Testis (tissue), 3 donors: ENCODE data around the gene ACACB. TPM values are rescaled to one million over a fixed set of nuclear protein-coding genes. Genes with fewer than 3 reads are reported as not detected.

Experiments used
- DNase-seq: peaks from one replicate; pipeline ENCODE4 v3.0.0-alpha.2; 2019
- H3K27ac ChIP-seq, 2 donors: fragments of 200-600 bp; sonication (generic); one replicate each; pipeline ENCODE4 v1.5.1; 2019
- H3K27me3 ChIP-seq: fragments of 200-600 bp; sonication (generic); one replicate; pipeline ENCODE4 v1.5.1; 2019
- H3K36me3 ChIP-seq: fragments of 200-600 bp; sonication (generic); one replicate; pipeline ENCODE4 v1.5.1; 2017; ENCODE audit warnings: low read depth; ENCODE audit errors: missing control alignments
- H3K4me1 ChIP-seq: fragments of 200-600 bp; sonication (generic); one replicate; pipeline ENCODE4 v1.5.1; 2019
- H3K4me3 ChIP-seq, 2 donors: fragments of 200-600 bp; sonication (generic); one replicate each; pipeline ENCODE4 v1.5.1; 2017 to 2019
- H3K9me3 ChIP-seq: fragments of 200-600 bp; sonication (generic); one replicate; pipeline ENCODE4 v1.5.1; 2017
- CTCF ChIP-seq, 3 experiments: fragments of 450-650 bp in 2 of 3; fragments of 200-600 bp in 1 of 3; sonication (generic) in 1 of 3; IDR thresholded peaks; one replicate each; pipeline ENCODE4 v1.5.1; 2016 to 2019; ENCODE audit warnings: antibody characterized with exemption in 3 of 3, mild to moderate bottlenecking in 2 of 3, moderate library complexity in 1 of 3
- POLR2A ChIP-seq: fragments of 450-650 bp; IDR thresholded peaks from one replicate; pipeline ENCODE4 v1.6.1; 2017; ENCODE audit warnings: antibody characterized with exemption, mild to moderate bottlenecking, moderate library complexity
- WGBS, 2 donors: methylation state at CpG; one replicate each; pipeline ENCODE4 v1.1.5; 2018; 5-methylcytosine and 5-hydroxymethylcytosine counted together
- intact Hi-C: fragments of 100-400 bp; cut with DNase I; formaldehyde crosslinking; loops from one replicate; pipeline ENCODE4 v1.15.1; 2023; ENCODE audit warnings: low total_unique reads
- polyA plus RNA-seq: library from polyadenylated mRNA; stranded (reverse); fragments of 350-450 nt; fragmentation: Illumina TruSeq; extraction: RNeasy Lipid Tissue Mini Kit (QIAGEN cat#74804); gene quantifications from one replicate; pipeline ENCODE4 v1.2.3, GENCODE V29; 2014; ENCODE audit warnings: low read depth, low replicate concordance; ENCODE audit not compliant: insufficient read depth
- total RNA-seq, 2 donors: library from RNA; depleted of rRNA; stranded (reverse); fragments of >200 nt; gene quantifications; one replicate each; pipeline ENCODE4 v1.2.3, GENCODE V29; 2016

Gene ACACB
- total and polyA plus RNA-seq, 3 donors from 2014 or later, result 25.5 to 96.8 (median 61.6) TPM

GRCh38 chr12:109296431-109296830, 180.0 kb downstream of the ACACB start:
- WGBS, 2 donors, result 82 to 89% methylated on average over 3 of the region's 3 CpGs
- Histone ChIP-seq H3K9me3 (no peaks in the 10 kb centered on the region), H3K36me3 (no peaks in the 10 kb centered on the region), H3K27ac (no peak overlapping the region), H3K4me1 (no peaks in the 10 kb centered on the region), H3K4me3 (no peak overlapping the region), H3K27me3 (no peaks in the 10 kb centered on the region)
- no peak for TF ChIP-seq CTCF (IDR thresholded peaks at IDR 0.05)
- no peak for TF ChIP-seq POLR2A
- DNase-seq, result no peak
- intact Hi-C loops, result no loop called here

- Histone ChIP-seq H3K27me3 (no peaks in the 10 kb centered on the region), H3K9me3 (no peaks in the 10 kb centered on the region), H3K4me1 (no peaks in the 10 kb centered on the region), H3K27ac (no peak overlapping the region), H3K4me3 (no peak overlapping the region), H3K36me3 (no peaks in the 10 kb centered on the region)
- TF ChIP-seq POLR2A (no peak), CTCF (IDR thresholded peaks at IDR 0.05) (no peak)
- intact Hi-C loops, result no loop called here
- DNase-seq, result no peak
- 88 to 94% methylated on average over 6 to 7 of the region's 7 CpGs for WGBS, 2 donors
These were observed 183.5 kb downstream of the ACACB start for GRCh38 chr12:109299849-109300248.

- H3K27me3 ChIP-seq, result no peaks in the 10 kb centered on the region
- no peaks in the 10 kb centered on the region for H3K36me3 ChIP-seq
- H3K27ac ChIP-seq, result no peak overlapping the region
- no peaks in the 10 kb centered on the region for H3K9me3 ChIP-seq
- no peak for DNase-seq
- no peaks in the 10 kb centered on the region for H3K4me1 ChIP-seq
- no peak overlapping the region for H3K4me3 ChIP-seq
- TF ChIP-seq POLR2A (no peak), CTCF (IDR thresholded peaks at IDR 0.05) (no peak)
- intact Hi-C loops, result no loop called here
- 90% methylated on average over 3 of the region's 3 CpGs for WGBS, 2 donors
These were observed 185.3 kb downstream of the ACACB start for GRCh38 chr12:109301643-109302168.

GRCh38 chr12:109302358-109302757, 186.0 kb downstream of the ACACB start:
- 83 to 90% methylated on average over 2 of the region's 2 CpGs for WGBS, 2 donors
- no peaks in the 10 kb centered on the region for H3K27me3 ChIP-seq
- no peaks in the 10 kb centered on the region for H3K9me3 ChIP-seq
- TF ChIP-seq POLR2A (no peak), CTCF (IDR thresholded peaks at IDR 0.05) (peak in 2 of 3 experiments; percentile 4 to 10)
- no peak overlapping the region for H3K4me3 ChIP-seq
- intact Hi-C loops, result no loop called here
- H3K4me1 ChIP-seq, result no peaks in the 10 kb centered on the region
- no peak overlapping the region for H3K27ac ChIP-seq
- H3K36me3 ChIP-seq, result no peaks in the 10 kb centered on the region
- DNase-seq, result no peak

GRCh38 chr12:109302770-109303169, 186.4 kb downstream of the ACACB start:
- no peaks in the 10 kb centered on the region for H3K4me1 ChIP-seq
- TF ChIP-seq CTCF (IDR thresholded peaks at IDR 0.05) (no peak), POLR2A (no peak)
- intact Hi-C loops, result no loop called here
- no peaks in the 10 kb centered on the region for H3K27me3 ChIP-seq
- no peak overlapping the region for H3K4me3 ChIP-seq
- H3K27ac ChIP-seq, result no peak overlapping the region
- WGBS, 2 donors, result 85 to 94% methylated on average over 5 of the region's 5 CpGs
- no peaks in the 10 kb centered on the region for H3K9me3 ChIP-seq
- no peaks in the 10 kb centered on the region for H3K36me3 ChIP-seq
- no peak for DNase-seq
